Suppressor macrophage (primary cell): ENCODE results near the gene FNIP1.
"Not testable (repeated sequence)": the region's sequence is repeated elsewhere in the genome, so short reads cannot be mapped to it uniquely, and the experiment has no call there.

Experiments
- DNase-seq, 4 experiments: peaks; one replicate each; pipeline ENCODE4 v3.0.0-alpha.2; 2020 to 2022

Gene FNIP1

DNA sequence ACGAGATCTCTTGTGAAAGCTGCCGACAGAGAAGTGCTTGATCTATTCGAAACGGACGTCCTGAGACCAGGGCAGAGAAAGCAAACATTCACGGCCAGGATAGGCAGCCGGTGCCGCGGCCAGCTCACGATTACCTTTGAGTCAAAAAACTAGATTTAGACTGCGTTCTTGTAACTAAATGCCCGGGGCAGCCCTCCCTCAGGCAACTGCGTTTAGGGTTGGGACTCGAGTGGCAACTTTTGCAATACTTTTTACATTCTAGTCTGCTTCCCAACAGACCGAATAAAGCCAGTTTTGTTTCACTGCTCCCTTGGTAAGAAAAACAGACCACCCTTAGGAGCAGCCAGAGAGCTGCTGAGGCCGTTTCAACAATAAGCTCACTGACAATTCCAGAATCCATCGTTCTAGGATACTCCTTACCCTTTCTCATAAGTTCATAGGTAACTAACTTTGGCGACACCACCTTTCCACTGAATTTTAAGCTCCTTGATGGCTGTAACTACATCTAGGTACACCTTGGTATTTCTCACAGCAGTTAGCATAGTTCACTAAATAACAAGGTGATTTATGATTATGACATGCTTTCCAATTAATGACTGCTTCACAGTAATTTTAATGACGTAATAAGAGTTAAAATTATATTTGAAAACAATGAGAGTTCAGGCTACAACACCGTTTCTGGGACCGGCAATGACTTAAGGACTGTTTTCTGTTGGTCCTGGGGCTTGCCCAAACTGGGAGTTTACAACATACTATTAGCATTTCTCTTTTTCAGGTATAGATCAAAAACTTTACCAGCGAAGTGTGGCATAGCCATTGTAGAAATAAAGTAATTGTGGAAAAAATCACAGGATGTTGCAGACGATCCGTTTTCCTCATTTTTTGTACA is 160.9 kb downstream of the FNIP1 start:
- DNase-seq = peak; percentile 27 to 48 (median 38)

DNA sequence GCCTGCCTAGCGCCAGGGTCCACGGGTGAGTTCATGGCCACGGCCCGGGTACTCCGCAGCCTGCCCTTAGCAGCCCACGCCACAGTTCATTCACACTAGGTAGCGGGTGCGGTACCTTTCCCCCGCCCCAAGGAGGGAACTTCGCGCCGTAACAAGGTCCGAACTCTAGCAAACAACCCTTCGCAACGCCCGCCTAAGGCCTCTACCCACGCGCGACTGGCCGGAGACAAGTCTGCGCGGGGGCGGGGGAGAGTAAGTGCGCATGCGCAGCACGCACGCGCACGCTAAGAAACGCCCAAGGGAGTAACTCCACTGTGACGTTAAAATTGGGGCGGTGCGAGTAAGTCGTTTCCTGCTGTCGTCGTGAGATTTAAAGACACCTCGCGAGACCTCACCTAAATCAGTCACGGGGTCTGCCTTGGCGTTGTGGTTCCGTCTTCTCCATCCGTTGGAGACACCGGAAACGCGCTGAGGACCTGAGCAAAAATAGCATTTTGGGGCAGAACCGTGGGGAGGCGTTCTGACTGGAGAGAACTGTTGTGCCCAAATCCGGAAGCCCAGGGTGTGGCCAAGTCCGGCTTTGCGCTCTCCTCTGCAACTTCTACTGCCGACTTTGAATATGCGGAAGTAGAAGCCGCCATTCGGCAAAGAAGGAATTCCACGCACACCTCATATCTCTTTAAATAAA is 161.7 kb downstream of the FNIP1 start, which contains the start of gene RAPGEF6:
TSS of gene RAPGEF6 (minus strand) at position 234 of the 688 bp plus-strand sequence. CDS start at position 35, 199 bp downstream.
- DNase-seq = peak; percentile 99 to 100 (median 100)

DNA sequence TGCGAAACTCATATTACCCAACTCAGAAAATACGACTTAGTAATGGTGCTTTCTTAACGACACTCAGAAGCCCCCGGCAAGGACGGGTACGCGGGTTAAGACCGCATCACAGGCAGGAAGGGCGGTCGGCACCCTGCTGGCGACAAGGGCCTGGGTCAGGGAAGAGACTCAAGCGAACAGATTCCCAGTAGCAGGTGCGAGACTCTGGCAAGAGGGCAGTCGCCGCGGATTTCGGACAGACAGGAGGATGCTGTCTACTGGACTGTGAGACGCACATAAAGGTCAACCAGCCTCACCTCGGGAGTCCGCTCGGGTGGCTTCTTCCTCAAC is 162.2 kb downstream of the FNIP1 start:
- peak; percentile 59 to 73 (median 68) for DNase-seq

DNA sequence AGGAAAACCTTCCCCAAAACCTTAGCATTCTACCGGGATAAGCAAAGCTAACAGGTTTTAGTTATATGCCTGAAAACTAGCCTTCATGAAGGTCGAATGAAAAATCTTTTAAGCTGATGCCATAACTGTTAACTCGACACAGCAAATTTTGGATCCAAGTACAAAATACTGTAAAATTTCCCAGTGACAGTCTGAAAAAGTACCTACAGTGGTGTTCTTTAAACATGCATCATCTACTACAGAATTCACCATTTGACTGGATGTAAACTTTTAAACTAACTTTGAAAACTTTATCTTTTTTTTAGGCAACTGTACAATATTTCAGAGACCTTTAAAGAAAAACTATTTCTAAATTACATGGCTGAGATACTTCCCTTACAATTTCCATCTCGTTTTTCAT is 162.6 kb downstream of the FNIP1 start:
- DNase-seq = peak in 1 of 4 experiments; percentile 15

DNA sequence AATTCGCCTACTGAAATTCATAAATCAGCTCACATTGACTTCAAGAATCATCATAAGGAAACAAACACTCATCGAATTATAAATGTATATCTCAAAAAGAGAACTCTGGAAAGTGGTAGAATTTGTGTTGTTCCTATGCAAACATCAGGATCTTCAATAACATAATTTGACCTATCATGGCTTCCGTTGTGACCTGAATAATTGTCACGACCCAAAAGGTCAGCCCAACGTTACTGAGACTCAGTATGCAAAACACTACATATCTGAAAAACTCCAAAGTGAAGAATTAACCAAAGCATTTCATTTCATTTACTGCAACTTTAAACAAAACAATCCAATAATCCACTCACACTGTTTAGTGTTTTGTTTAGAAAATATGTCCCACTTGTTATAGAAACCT is 163.0 kb downstream of the FNIP1 start:
- peak in 3 of 4 experiments; percentile 7 to 37 (median 26) for DNase-seq

DNA sequence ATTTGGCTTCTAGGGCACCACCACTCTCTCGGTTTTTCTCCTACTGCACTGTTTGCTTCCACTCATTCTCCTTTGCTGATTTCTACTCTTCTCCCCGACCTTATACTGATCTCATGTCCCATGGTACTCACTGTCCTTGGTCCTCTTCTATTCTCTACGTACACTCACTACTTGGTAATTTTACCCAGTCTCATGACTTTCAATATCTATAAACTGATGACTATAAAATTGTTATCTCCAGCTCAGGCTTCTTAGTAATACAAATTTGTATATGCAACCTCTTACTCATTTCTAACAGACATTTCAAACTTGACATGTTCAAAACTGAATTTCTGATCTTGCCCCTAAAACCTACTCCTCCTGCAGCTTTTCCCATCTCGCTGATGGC is 165.9 kb downstream of the FNIP1 start:
- DNase-seq = no peak

DNA sequence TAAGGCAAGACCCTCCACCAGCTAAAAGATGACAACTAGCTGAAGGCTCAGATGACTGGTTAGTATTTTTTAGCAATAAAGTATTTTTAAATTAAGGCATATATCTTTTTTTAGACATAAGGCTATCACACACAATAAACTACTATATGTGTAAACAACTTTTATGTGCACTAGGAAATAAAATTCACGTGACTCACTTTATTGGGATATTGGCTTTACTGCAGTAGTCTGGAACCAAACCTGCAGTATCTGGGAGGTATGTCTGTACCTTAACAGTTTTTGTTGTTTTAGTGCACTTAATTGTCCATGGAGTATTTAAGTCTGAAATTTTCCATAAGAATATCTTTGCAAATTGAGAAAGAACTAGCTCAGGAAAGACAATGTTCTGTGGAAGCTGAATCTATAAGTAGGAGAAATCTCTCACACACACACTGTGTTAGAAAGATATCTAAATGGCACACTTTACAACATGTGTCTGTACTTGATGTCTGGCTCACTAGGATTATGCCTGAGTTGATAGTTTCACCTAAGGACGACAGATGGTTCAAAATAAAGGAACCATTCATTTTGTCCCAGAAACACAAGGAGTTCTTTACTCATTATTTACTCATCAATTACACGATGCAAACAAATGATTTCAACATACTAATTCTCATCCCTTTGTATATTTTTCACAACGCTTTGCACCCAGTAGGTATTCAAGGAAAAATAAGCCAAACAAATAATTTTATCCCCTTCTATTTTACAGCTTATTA is 166.4 kb downstream of the FNIP1 start:
- DNase-seq = peak in 1 of 4 experiments; percentile 12

DNA sequence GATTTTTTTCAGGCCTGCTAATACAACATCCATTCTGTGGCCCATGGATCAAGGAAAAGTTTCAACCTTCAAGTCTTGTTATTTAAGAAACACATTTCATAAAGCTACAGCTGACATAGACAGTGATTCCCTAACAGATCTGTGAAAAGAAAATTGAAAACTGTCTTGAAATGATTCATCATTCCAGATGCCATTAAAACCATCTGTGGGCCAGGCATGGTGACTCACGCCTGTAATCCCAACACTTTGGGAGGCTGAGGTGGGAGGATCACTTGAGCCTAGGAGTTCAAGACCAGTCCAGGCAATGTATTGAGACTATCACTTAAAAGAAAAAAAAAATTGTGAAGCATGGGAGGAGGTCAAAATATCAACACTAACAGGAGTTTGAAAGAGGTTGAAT is 167.8 kb downstream of the FNIP1 start:
- no peak for DNase-seq

DNA sequence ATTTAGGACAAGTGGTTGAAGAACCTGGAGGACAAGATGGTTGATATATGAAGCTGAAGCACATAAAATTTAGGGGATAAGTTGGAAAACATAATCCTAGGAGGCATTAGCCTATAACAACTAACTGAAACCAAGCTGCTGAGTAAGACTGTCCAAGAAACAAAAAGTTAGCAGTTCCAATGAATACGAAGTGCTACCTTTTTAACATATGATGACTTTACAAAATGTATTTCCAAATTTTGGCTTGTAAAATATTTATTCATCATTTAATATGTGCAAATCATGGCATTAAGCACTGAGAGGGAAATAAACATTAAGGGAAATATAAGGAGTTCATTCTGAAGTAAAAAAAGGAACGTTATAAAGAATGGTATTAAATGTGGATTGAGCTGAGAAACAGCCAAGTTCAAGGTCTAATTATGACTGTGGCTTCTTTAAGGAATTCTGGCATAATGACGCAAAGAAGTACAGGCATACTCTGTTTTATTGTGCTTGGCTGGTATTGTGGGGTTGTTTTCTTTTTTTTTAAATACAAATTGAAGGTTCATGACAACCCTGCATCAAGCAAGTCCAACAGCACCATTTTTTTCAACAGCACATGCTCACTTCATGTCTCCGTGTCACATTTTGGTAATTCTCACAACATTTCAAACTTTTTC is 169.5 kb downstream of the FNIP1 start:
- DNase-seq = no peak

DNA sequence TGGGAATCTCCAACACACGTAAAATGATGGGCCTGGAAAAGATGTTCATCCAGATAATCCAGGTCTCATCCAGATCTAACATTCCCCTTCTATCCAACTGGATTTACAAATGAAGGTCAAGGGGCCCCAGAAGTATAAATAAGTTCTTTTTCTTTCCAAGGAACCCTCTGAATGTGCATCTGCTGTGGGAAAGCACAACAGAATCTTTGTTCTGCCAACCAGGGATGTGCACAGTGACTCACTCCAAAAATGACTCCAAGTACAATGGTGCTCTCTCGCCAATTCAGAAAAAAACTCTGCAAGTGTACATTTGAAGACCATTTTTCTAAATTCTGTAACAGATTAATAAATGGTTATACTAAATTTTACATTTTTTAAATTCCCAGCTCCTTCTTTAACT is 174.2 kb downstream of the FNIP1 start:
- DNase-seq = no peak

DNA sequence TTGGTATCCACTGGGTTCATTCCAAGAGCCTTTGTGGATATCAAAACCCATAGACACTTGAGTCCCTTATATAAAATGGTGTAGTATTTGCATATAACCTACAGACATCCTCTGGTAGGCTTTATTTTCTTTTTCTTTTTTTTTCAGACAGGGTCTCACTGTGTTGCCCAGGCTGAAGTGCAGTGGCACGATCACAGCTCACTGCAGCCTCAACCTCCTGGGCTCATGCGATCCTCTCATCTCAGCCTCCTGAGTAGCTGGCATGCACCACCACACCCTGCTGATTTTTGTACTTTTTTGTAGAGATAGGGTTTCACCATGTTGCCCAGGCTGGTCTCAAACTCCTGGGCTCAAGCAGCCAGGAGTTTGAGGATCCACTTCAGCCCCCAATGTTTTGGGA is 175.7 kb downstream of the FNIP1 start:
- DNase-seq = not testable (repeated sequence)

DNA sequence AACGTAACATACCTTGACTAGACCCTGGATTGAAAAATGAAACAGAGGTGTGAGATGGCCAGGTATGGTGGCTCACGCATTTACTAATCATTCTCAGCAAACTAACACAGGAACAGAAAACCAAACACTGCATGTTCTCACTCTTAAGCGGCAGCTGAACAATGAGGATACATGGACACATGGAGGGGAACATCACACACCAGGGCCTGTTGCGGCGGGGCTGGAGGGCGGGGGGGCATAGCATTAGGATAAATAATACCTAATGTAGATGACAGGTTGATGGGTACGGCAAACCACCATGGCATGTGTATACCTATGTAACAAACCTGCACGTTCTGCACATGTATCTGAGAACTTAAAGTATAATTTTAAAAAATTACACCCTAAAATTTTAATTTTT is 177.7 kb downstream of the FNIP1 start:
- DNase-seq = no peak

DNA sequence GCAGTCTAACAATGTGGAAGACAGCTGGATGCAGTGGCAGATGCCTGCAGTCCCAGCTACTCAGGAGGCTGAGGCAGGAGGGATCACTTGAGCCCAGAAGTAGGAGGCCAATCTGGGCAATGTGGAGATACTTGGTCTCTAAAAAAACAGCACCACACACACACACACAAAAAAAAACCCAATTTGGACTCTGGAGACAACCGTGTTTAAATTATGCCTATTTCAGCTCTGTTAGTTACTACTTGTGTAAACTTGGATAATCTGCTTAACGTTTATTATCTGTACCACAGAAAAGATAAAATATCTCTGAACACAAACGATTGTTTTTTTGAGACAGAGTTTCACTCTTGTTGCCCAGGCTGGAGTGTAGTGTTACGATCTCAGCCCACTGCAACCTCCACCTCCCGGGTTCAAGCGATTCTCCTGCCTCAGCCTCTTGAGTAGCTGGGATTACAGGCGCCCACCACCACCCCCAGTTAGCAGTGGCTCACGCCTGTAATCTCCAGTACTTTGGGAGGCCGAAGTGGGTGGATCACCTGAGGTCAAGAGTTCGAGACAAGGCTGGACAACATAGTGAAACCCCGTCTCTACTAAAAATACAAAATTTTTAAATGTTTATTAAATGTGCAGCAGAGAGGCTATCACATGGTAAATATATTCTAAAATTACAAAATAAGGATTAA is 179.5 kb downstream of the FNIP1 start:
- DNase-seq = no peak

DNA sequence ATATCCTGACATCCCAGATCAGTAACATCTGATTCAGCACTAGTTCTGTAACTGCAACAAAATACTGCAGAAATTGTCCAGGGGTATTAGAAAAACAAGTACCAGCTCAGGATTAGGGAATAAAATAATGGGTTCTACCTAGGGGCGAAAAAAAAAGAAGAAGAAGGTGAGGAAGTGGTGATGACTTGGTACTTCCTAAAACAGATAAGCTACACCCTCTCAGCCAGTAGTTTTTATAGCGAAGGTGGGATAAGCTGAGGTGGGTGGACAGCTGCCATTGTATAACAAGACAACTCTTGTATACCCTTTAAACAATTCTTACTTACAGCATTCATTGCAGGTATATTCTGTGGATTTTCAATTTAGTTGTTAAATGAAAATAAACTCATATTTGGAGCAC is 180.9 kb downstream of the FNIP1 start:
- DNase-seq = no peak

DNA sequence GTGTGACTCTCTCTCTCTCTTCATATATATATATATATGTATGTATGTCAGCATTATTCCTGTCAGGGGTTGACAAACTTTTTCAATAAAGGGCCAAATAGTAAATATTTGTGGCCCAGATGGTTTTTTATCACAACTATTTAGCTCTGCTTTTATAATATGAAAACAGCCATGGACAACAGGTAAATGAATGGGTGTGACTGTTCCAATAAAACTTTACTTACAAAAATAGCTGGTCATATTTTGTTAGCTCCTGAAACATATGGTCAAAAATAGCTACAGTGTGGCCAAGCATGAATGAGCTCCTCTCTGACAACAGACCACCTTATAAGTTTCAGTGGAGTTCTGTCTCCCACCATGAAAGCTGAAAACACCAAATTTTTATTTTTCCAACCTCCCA is 183.4 kb downstream of the FNIP1 start:
- no peak for DNase-seq

DNA sequence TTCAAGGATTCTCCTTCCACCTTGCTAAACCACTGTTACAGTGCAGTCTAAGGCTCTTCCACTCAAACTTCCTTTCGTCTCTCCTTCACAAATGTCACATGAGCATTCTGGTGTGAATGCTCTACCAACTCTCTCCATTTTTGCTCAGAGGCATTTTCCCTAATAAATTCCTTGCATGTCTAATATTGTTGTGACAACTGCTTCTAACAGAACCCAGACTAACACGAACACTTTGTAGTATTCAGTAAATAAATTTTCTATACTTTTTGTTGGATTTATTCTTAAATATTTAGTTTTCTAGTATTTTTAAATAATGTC is 185.8 kb downstream of the FNIP1 start:
- DNase-seq = no peak

DNA sequence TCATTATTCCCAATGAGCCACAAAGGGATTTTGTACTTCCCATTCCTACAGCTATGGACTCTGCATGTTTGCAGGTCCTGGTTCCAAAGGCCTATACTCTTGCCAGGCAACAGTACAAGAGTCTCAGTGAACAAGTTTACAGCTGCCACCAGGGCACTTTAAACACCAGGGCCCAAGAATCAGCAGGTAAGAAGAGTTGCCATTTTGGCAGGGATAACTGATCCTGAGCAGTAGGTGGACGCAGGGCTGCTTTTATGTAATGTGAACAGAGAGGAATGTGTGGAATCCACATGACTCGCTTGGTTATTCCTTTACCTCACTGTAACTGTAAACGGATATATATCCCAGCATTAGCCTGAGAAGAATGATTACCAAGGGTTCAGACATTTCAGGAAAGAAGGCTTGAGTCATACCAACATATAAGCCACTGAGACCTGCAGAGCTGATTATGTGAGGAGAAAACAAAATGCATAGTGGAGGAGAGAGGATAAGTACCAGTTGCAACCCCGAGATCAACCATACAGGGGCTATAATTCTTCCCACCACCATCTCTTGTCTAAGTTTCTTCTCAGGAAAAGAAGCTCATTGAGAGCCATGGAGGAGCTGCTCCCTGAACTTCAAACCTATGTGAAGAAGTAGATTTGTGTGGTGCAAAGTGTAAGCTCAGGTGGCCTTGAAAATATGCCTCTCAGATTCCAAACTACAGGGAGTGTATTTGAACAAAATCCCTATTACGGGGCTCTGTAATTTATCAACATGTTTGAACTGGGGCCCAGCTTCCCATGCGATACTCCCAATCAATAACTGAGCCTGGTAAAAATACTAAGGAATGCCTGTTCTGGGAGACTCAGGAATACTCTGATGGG is 186.4 kb downstream of the FNIP1 start:
- no peak for DNase-seq

DNA sequence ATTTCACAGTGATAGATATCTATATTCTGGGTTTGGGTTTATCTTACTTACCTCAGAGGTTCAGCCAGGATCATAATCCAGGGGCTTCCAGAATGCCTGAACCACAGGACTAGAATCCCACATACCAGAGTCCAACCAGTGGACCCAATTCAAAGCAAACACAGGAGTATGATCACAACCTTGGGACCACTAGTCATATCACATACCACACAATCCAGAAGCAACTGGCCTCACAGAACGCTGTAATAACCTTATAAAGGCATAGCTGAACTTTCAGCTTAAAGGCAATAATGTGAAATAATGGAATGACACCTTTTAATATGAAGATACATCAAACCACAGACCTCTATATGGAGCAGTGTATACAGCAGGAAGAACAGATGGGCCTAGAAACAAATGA is 187.0 kb downstream of the FNIP1 start:
- DNase-seq = no peak

DNA sequence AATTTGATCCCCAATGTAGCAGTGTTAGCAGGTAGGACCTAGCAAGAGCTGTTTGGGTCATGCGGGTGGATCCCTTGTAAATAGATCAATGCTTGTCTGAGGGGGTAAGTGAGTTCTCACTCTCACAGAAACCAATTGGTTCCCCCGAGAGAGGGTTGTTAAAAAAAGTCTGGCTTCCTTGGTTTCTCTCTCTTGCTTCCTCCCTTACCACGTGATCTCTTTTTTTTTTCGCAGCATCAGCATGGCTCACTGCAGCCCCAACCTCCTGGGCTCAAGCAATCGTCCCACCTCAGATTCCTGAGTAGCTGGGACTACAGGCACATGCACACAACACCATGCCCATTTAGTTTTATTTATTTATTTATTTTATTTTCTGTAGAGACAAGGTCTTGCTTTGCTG is 188.2 kb downstream of the FNIP1 start:
- no peak for DNase-seq

DNA sequence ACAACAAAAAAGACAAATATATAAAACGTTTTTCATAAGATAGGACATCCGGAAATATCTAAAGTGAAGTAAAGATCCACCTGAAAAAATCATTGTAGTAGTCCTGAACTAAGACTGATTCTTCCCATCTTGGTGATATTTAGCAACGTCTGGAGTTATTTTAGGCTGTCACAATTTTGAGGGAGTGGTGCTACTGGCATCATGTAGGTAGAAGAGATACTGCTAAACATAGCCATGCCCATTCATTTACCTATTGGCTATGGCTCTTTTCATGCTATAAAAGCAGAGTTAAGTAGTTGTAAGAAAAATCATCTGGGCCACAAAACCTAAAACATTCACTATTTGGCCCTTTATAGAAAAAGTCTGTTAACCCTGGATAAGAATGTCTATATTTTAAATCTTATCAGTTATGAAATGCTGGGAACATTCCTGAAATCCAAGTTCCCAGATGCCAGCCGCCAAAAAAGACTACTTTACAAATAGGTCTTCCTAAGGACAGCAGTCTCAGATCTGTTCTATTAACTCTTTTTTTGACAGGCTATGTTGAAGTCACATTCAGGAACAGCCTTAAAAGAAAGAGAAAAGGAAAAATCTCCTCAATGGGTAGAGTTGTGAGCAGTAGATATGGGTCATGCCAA is 188.8 kb downstream of the FNIP1 start:
- DNase-seq = no peak

DNA sequence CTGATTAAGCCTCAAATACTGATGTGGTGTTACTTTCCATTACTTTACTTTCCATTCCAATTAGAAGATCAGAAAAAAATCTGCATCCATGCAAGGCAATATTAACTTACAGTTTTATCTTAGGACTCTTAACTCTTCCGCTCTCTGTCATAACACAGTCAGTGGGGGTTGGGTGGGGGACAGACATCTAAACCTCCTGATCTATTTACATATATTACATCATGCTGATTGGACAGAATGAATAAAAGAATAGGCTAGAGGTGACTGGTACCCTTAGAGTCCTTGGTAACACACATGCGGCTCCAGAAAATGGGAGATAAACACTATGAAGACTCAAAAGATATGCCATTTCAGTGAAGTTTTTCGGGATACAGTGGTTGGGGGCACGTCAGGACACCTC is 189.4 kb downstream of the FNIP1 start:
- DNase-seq = no peak
